Parathyroid adenoma (tissue), 2 donors: ENCODE results near the gene STOML1.
"Not testable (repeated sequence)": the region's sequence is repeated elsewhere in the genome, so short reads cannot be mapped to it uniquely, and the experiment has no call there.

Source experiments
- H2AFZ ChIP-seq: fragments of 300-600 bp; sonication (generic); one replicate; pipeline ENCODE4 v1.7.0; 2017; ENCODE audit warnings: antibody characterized with exemption, mild to moderate bottlenecking
- H3K27ac ChIP-seq: fragments of 300-600 bp; sonication (generic); one replicate; pipeline ENCODE4 v1.7.0; 2017
- H3K27me3 ChIP-seq: fragments of 300-600 bp; sonication (generic); one replicate; pipeline ENCODE4 v1.7.0; 2017; ENCODE audit warnings: low read length; ENCODE audit not compliant: control insufficient read depth, insufficient read depth
- H3K36me3 ChIP-seq: fragments of 300-600 bp; sonication (generic); one replicate; pipeline ENCODE4 v1.7.0; 2017; ENCODE audit warnings: low read length; ENCODE audit not compliant: control insufficient read depth, insufficient read depth
- H3K4me1 ChIP-seq: fragments of 300-600 bp; sonication (generic); one replicate; pipeline ENCODE4 v1.7.0; 2017; ENCODE audit warnings: control low read depth
- H3K4me2 ChIP-seq: fragments of 300-600 bp; sonication (generic); one replicate; pipeline ENCODE4 v1.7.0; 2017; ENCODE audit warnings: low read length
- H3K4me3 ChIP-seq: fragments of 300-600 bp; sonication (generic); one replicate; pipeline ENCODE4 v1.7.0; 2017; ENCODE audit warnings: low read depth, low read length
- H3K79me2 ChIP-seq: fragments of 300-600 bp; sonication (generic); one replicate; pipeline ENCODE4 v1.7.0; 2017; ENCODE audit warnings: control low read depth
- H3K9ac ChIP-seq: fragments of 300-600 bp; sonication (generic); one replicate; pipeline ENCODE4 v1.7.0; 2017; ENCODE audit warnings: mild to moderate bottlenecking
- H3K9me3 ChIP-seq: fragments of 300-600 bp; sonication (generic); one replicate; pipeline ENCODE4 v1.7.0; 2017; ENCODE audit warnings: low read length; ENCODE audit not compliant: control insufficient read depth
- CTCF ChIP-seq: fragments of 300-600 bp; sonication (generic); IDR thresholded peaks from one replicate; pipeline ENCODE4 v1.7.0; 2017; ENCODE audit warnings: antibody characterized with exemption, mild to moderate bottlenecking
- donor health status: primary hyperparathyroidism.

The STOML1 gene

DNA sequence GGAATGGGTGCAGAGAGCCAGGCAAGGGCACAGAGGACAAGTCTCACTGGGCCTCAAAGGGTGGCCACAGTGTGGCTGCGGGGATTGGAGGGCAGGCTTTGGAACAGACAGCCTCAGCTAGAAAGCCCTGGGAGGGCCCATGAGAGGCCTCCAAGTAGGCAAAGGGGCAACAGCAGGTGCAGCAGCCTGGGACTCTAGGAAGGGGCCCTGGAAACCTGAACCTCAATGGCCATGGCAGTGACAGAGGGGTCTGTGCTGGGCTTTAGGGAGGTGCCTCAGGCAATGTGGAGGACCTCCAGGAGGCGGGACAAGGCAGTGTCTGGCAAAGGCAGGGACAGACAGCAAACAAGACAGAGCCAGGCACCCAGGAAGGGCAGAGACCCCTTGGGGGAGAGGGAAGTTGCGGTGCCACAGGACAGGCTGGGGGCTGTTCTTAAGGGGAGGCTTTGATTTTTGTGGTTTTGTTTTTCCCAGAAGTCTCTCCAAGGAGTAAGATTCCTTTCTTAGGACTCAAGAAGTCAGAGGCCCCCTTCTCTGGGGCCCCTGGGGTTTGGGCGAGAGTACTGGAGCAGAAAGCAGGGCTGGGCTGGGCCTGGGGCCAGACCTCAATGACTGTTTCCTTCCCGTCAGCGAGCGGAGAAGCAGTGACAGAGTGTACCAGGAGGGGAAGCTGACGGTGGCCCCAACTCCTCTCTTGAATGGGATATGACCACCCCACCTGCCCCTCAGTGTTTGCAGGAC, 9.7 kb downstream of the STOML1 start:
- H3K4me1 ChIP-seq = peaks cover 20% of the 10 kb centered on the region
- H3K9ac ChIP-seq = no peak overlapping the region
- H3K79me2 ChIP-seq = no peaks in the 10 kb centered on the region
- no peak overlapping the region for H3K4me3 ChIP-seq
- H3K9me3 ChIP-seq = no peaks in the 10 kb centered on the region
- no peaks in the 10 kb centered on the region for H3K27me3 ChIP-seq
- H2AFZ ChIP-seq = peak overlapping the region; percentile 85
- H3K4me2 ChIP-seq = peak overlapping the region; percentile 33
- no peaks in the 10 kb centered on the region for H3K36me3 ChIP-seq
- TF ChIP-seq CTCF = no peak
- H3K27ac ChIP-seq = peak overlapping the region; percentile 91

DNA sequence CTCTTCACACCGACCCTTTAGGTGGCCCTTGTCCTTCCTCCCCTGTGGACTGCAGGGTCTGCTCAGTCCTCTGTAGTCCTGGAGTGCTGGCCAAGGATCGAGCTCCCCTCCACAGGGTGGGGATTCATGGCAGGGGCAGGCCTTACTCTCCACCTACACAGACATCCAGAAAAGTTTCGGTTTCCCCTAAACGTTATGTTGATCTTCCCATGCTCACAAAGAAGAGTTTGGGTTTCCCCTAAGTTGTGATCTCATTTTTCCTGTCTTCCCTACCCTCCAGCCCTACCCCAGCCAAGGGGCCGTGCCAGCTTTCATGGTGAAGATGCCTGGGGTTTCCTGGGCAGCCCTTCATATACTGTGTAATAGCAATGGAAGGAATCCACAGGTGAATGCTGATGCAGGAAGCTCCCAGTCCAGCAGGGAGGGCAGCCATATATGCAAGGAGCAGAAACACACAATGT, 10.3 kb downstream of the STOML1 start:
- Histone ChIP-seq H3K4me3 (no peak overlapping the region), H3K36me3 (no peaks in the 10 kb centered on the region), H3K79me2 (no peaks in the 10 kb centered on the region), H3K9me3 (no peaks in the 10 kb centered on the region), H3K9ac (no peak overlapping the region), H2AFZ (peak overlapping the region; percentile 85), H3K4me1 (peaks cover 20% of the 10 kb centered on the region), H3K27ac (peak overlapping the region; percentile 91), H3K4me2 (peak overlapping the region; percentile 33), H3K27me3 (no peaks in the 10 kb centered on the region)
- TF ChIP-seq CTCF = no peak

DNA sequence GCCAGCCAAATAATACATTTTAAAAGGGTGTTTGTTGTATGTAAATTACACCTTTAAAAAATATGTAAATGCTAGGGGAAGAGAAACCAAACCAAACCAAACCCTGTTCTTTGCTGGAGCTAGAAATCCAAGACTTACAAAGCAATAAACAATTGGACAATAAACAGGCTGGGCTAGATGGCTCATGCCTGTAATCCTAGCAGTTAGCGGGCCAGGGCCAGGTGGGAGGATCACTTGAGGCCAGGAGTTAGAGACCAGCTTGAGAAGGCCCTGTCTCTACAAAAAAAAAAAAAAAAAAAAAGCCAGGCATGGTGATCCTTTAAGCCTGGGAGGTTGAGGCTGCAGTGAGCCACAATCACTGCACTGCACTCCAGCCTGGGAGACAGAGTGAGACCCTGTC, 12.5 kb downstream of the STOML1 start:
- H3K4me2 ChIP-seq = no peak overlapping the region
- peaks cover 20% of the 10 kb centered on the region for H3K4me1 ChIP-seq
- H3K9ac ChIP-seq = no peak overlapping the region
- H3K79me2 ChIP-seq = no peaks in the 10 kb centered on the region
- no peak for TF ChIP-seq CTCF
- H3K4me3 ChIP-seq = no peak overlapping the region
- H3K27ac ChIP-seq = no peak overlapping the region
- no peak overlapping the region for H2AFZ ChIP-seq
- no peaks in the 10 kb centered on the region for H3K36me3 ChIP-seq
- H3K27me3 ChIP-seq = no peaks in the 10 kb centered on the region
- H3K9me3 ChIP-seq = no peaks in the 10 kb centered on the region

- H3K4me2 ChIP-seq = no peak overlapping the region
- H3K79me2 ChIP-seq = no peaks in the 10 kb centered on the region
- no peaks in the 10 kb centered on the region for H3K36me3 ChIP-seq
- no peak overlapping the region for H2AFZ ChIP-seq
- H3K4me1 ChIP-seq = peaks cover 20% of the 10 kb centered on the region
- H3K27me3 ChIP-seq = no peaks in the 10 kb centered on the region
- H3K27ac ChIP-seq = no peak overlapping the region
- H3K9me3 ChIP-seq = no peaks in the 10 kb centered on the region
- no peak for TF ChIP-seq CTCF
- H3K4me3 ChIP-seq = no peak overlapping the region
- no peak overlapping the region for H3K9ac ChIP-seq
These were observed 13.2 kb downstream of the STOML1 start for GRCh38 chr15:73978896-73979295.

GRCh38 chr15:73975440-73976125, 16.5 kb downstream of the STOML1 start:
- not testable (repeated sequence) for H3K9ac ChIP-seq, H3K4me2 ChIP-seq, H3K9me3 ChIP-seq, H3K4me3 ChIP-seq, H2AFZ ChIP-seq, H3K27ac ChIP-seq, H3K27me3 ChIP-seq, H3K36me3 ChIP-seq, H3K79me2 ChIP-seq, H3K4me1 ChIP-seq

- not testable (repeated sequence) for H3K4me3 ChIP-seq, H3K27ac ChIP-seq, H3K4me2 ChIP-seq, H3K9me3 ChIP-seq, H3K79me2 ChIP-seq, H3K36me3 ChIP-seq, H3K9ac ChIP-seq, H2AFZ ChIP-seq, H3K27me3 ChIP-seq, H3K4me1 ChIP-seq
These were observed 18.4 kb downstream of the STOML1 start for GRCh38 chr15:73973683-73974200.
